ENCODE results near the gene VASN. TPM values are rescaled to one million over a fixed set of nuclear protein-coding genes. Genes with fewer than 3 reads are reported as not detected.

The VASN gene
- total RNA-seq, 1 donor, result 0.31 TPM

GRCh38 chr16:4420505-4421105 is 49.0 kb downstream of the VASN start:
- Histone ChIP-seq H3K9me3 (ENCODE audit: low read depth, low read length) (no peaks in the 10 kb centered on the region), H3K4me1 (ENCODE audit: insufficient read depth, low read length) (peaks cover 51% of the 10 kb centered on the region)

GRCh38 chr16:4425378-4426020 is 53.9 kb downstream of the VASN start, which contains the start of gene DNAJA3:
TSS of gene DNAJA3 (plus strand) at chr16:4425868. CDS start at chr16:4425882, 14 bp downstream.
- H3K4me3 ChIP-seq (ENCODE audit: low read length), result peak within 1 kb of the TSS; percentile 89
- peaks cover 34% of the 10 kb centered on the region for H3K4me1 ChIP-seq (ENCODE audit: insufficient read depth, low read length)
- H3K9me3 ChIP-seq (ENCODE audit: low read depth, low read length), result no peaks in the 10 kb centered on the region
- no peaks in the 10 kb centered on the region for H3K27me3 ChIP-seq (ENCODE audit: insufficient read depth, low read length)

More at GRCh38 chr16:4420505-4421105, 49.0 kb downstream of the VASN start:
- Histone ChIP-seq H3K4me3 (ENCODE audit: low read length) (no peak overlapping the region), H3K27me3 (ENCODE audit: insufficient read depth, low read length) (no peaks in the 10 kb centered on the region)

GRCh38 chr16:4426021-4426684 is 54.5 kb downstream of the VASN start:
- Histone ChIP-seq H3K9me3 (ENCODE audit: low read depth, low read length) (no peaks in the 10 kb centered on the region), H3K4me3 (ENCODE audit: low read length) (peak overlapping the region; percentile 89), H3K27me3 (ENCODE audit: insufficient read depth, low read length) (no peaks in the 10 kb centered on the region), H3K4me1 (ENCODE audit: insufficient read depth, low read length) (peaks cover 28% of the 10 kb centered on the region)

GRCh38 chr16:4426722-4427372 is 55.2 kb downstream of the VASN start:
- Histone ChIP-seq H3K9me3 (ENCODE audit: low read depth, low read length) (no peaks in the 10 kb centered on the region), H3K27me3 (ENCODE audit: insufficient read depth, low read length) (no peaks in the 10 kb centered on the region), H3K4me1 (ENCODE audit: insufficient read depth, low read length) (peaks cover 21% of the 10 kb centered on the region), H3K4me3 (ENCODE audit: low read length) (no peak overlapping the region)

GRCh38 chr16:4428500-4428899 is 56.9 kb downstream of the VASN start:
- Histone ChIP-seq H3K27me3 (ENCODE audit: insufficient read depth, low read length) (no peaks in the 10 kb centered on the region), H3K4me3 (ENCODE audit: low read length) (no peak overlapping the region), H3K4me1 (ENCODE audit: insufficient read depth, low read length) (peaks cover 19% of the 10 kb centered on the region), H3K9me3 (ENCODE audit: low read depth, low read length) (no peaks in the 10 kb centered on the region)

- H3K4me3 ChIP-seq (ENCODE audit: low read length), result no peak overlapping the region
- H3K27me3 ChIP-seq (ENCODE audit: insufficient read depth, low read length), result no peaks in the 10 kb centered on the region
- H3K4me1 ChIP-seq (ENCODE audit: insufficient read depth, low read length), result peaks cover 11% of the 10 kb centered on the region
- H3K9me3 ChIP-seq (ENCODE audit: low read depth, low read length), result no peaks in the 10 kb centered on the region
Measured at GRCh38 chr16:4431023-4431422, 59.4 kb downstream of the VASN start.

Other genes starting within 250 kb of the VASN start
- gene SRL, start 129.8 kb upstream of the VASN start, total RNA-seq, result under 0.01 TPM
- 5.8 TPM for gene TFAP4, start 98.8 kb upstream of the VASN start, total RNA-seq
- under 0.01 TPM for gene GLIS2, start 55.8 kb upstream of the VASN start, total RNA-seq
- gene PAM16, start 20.5 kb upstream of the VASN start, total RNA-seq, result 5.4 TPM
- gene CORO7, start 44.7 kb downstream of the VASN start, total RNA-seq, result 235 TPM
- 8.4 TPM for gene DNAJA3, start 54.0 kb downstream of the VASN start, total RNA-seq
- 24.8 TPM for gene NMRAL1, start 102.8 kb downstream of the VASN start, total RNA-seq
- 26.7 TPM for gene HMOX2, start 104.5 kb downstream of the VASN start, total RNA-seq
- gene CDIP1, start 166.9 kb downstream of the VASN start, total RNA-seq, result 8.0 TPM
- 0.42 TPM for gene C16orf96, start 184.5 kb downstream of the VASN start, total RNA-seq
- gene UBALD1, start 243.0 kb downstream of the VASN start, total RNA-seq, result 7.9 TPM

Data from mononuclear cell (primary cell).